HS-27A (cell line): ENCODE measurements around the gene LRP5.

Source experiments
- DNase-seq: peaks from one replicate; pipeline ENCODE4 v3.0.0-alpha.2; 2012; ENCODE audit warnings: low read depth, missing footprints

Gene LRP5

GRCh38 chr11:68312117-68312779 is at the start of gene LRP5:
TSS of gene LRP5 (plus strand) at chr11:68312591. CDS start at chr11:68312715, 124 bp downstream.
- DNase-seq: no peak

GRCh38 chr11:68263444-68264035 is 48.9 kb upstream of the LRP5 start:
- DNase-seq: no peak

GRCh38 chr11:68264244-68264643 is 48.1 kb upstream of the LRP5 start:
- DNase-seq: no peak

GRCh38 chr11:68264741-68265540 is 47.5 kb upstream of the LRP5 start:
- no peak for DNase-seq

- no peak for DNase-seq
Measured at GRCh38 chr11:68266121-68266891, 46.1 kb upstream of the LRP5 start.

- no peak for DNase-seq
Measured at GRCh38 chr11:68266936-68267880, 45.2 kb upstream of the LRP5 start.

- DNase-seq: no peak
Measured at GRCh38 chr11:68267881-68268240, 44.5 kb upstream of the LRP5 start.

- peak; percentile 59 for DNase-seq
Measured at GRCh38 chr11:68269414-68270081, 42.8 kb upstream of the LRP5 start.

- DNase-seq: no peak
Measured at GRCh38 chr11:68270196-68271022, 42.0 kb upstream of the LRP5 start.

- peak; percentile 72 for DNase-seq
Measured at GRCh38 chr11:68271023-68271780, 41.2 kb upstream of the LRP5 start.

- DNase-seq: peak; percentile 77
Measured at GRCh38 chr11:68271781-68272608, 40.4 kb upstream of the LRP5 start, which contains the start of gene C11orf24. TSS of gene C11orf24 (minus strand) at chr11:68271973. CDS start at chr11:68263767, 8,206 bp downstream.

GRCh38 chr11:68273026-68273738 is 39.2 kb upstream of the LRP5 start:
- DNase-seq: no peak

GRCh38 chr11:68274306-68274705 is 38.1 kb upstream of the LRP5 start:
- DNase-seq: no peak

- DNase-seq: no peak
Measured at GRCh38 chr11:68275721-68276507, 36.5 kb upstream of the LRP5 start.

- DNase-seq: no peak
Measured at GRCh38 chr11:68276861-68277260, 35.5 kb upstream of the LRP5 start.

GRCh38 chr11:68279676-68280075 is 32.7 kb upstream of the LRP5 start:
- no peak for DNase-seq
